ENCODE data around the gene ARSK. TPM values are rescaled to one million over a fixed set of nuclear protein-coding genes. Genes with fewer than 3 reads are reported as not detected.

ARSK gene
- total RNA-seq, 1 experiment from 2014 or later: 8.5 TPM

- no peaks in the 10 kb centered on the region for H3K9me3 Mint-ChIP-seq
- Histone ChIP-seq H4K91ac (ENCODE audit: insufficient read length, low read depth, low read length) (no peak overlapping the region), H2BK5ac (ENCODE audit: insufficient read length, low read length) (no peak overlapping the region), H3K18ac (ENCODE audit: insufficient read length, low read depth, low read length) (no peak overlapping the region), H3T11ph (ENCODE audit: low read length) (no peak overlapping the region), H2AFZ (ENCODE audit: low read length) (no peak overlapping the region), H3K23ac (ENCODE audit: insufficient read length, low read depth, low read length) (no peak overlapping the region), H3K79me1 (ENCODE audit: insufficient read depth, low read depth, low read length, poor library complexity, severe bottlenecking) (no peaks in the 10 kb centered on the region), H2BK20ac (ENCODE audit: low read depth, low read length, poor library complexity, severe bottlenecking) (no peak overlapping the region), H2BK120ac (ENCODE audit: low read depth, low read length, poor library complexity, severe bottlenecking) (no peak overlapping the region), H2BK12ac (ENCODE audit: insufficient read length, low read depth, low read length) (no peak overlapping the region), H3K9me3 (ENCODE audit: control insufficient read depth, low read depth, low read length) (no peaks in the 10 kb centered on the region), H3K27ac (ENCODE audit: insufficient read length, low read depth, low read length) (no peak overlapping the region), H3K56ac (ENCODE audit: insufficient read length, low read depth, low read length) (no peak overlapping the region), H4K20me1 (ENCODE audit: control insufficient read depth, insufficient read depth, insufficient read length) (no peaks in the 10 kb centered on the region), H2BK15ac (ENCODE audit: low read depth, low read length) (no peak overlapping the region), H4K8ac (replicated peaks; ENCODE audit: insufficient read length, low read depth, low read length) (no peak overlapping the region), H3K4me1 (ENCODE audit: insufficient read depth, low read length) (no peaks in the 10 kb centered on the region; the same call in 1 of the 2 replicates), H4K5ac (ENCODE audit: insufficient read length, low read depth, low read length) (no peak overlapping the region), H3K9ac (ENCODE audit: extremely low read depth, insufficient read length, low read length) (no peak overlapping the region), H3K4ac (ENCODE audit: low read depth, low read length) (no peak overlapping the region), H3K23me2 (ENCODE audit: insufficient read length, low read depth, low read length, poor library complexity, severe bottlenecking) (peaks cover 4% of the 10 kb centered on the region), H3K27me3 (ENCODE audit: insufficient read depth, low read length) (no peaks in the 10 kb centered on the region), H3K14ac (ENCODE audit: insufficient read depth, low read length) (no peak overlapping the region), H3K4me2 (ENCODE audit: insufficient read depth, insufficient read length, low read length) (no peak overlapping the region), H2AK5ac (ENCODE audit: insufficient read length, low read length) (no peak overlapping the region), H3K79me2 (ENCODE audit: insufficient read depth, low read length) (no peaks in the 10 kb centered on the region)
- H3K36me3 Mint-ChIP-seq (ENCODE audit: insufficient read depth in 1 of 3, low read depth in 3 of 3): no peaks in the 10 kb centered on the region
- no peak for TF ChIP-seq CTCF (conservative IDR thresholded peaks at IDR 0.05)
- H3K27ac Mint-ChIP-seq: no peak overlapping the region
- peaks cover 0 to 2% of the 10 kb centered on the region in 2 experiments; a peak in 1 of 4 replicates for H3K4me1 Mint-ChIP-seq
- H3K4me3 Mint-ChIP-seq: no peak overlapping the region
- H3K27me3 Mint-ChIP-seq (ENCODE audit: low read depth): no peaks in the 10 kb centered on the region
- no peak for DNase-seq
Measured at GRCh38 chr5:95649274-95649673, 94.4 kb downstream of the ARSK start.

Measured in H9 (cell line).